Mesendoderm (in vitro differentiated cells): Measurements from ENCODE around the gene ADAM12.
A peak's percentile ranks its signal among the peaks of the same experiment; 100 is the strongest.
"Not testable (repeated sequence)": the region's sequence is repeated elsewhere in the genome, so short reads cannot be mapped to it uniquely, and the experiment has no call there.

Experiments
- DNase-seq: peaks from one replicate; pipeline ENCODE4 v3.0.0; 2013
- H2AK5ac ChIP-seq: 2 replicates; pipeline ENCODE4 v1.6.1; 2013; ENCODE audit warnings: low read length, inconsistent platforms
- H2BK120ac ChIP-seq: 2 replicates; pipeline ENCODE4 v1.6.1; 2013; ENCODE audit warnings: low read depth, mild to moderate bottlenecking, low read length, moderate library complexity, mixed read lengths
- H2BK15ac ChIP-seq: replicated peaks from 2 replicates; pipeline ENCODE4 v1.6.1; 2013; ENCODE audit warnings: low read depth, mild to moderate bottlenecking, moderate library complexity
- H2BK5ac ChIP-seq: 2 replicates; pipeline ENCODE4 v1.6.1; 2013; ENCODE audit warnings: low read length, inconsistent platforms
- H3K18ac ChIP-seq: 2 replicates; pipeline ENCODE4 v1.6.1; 2013; ENCODE audit warnings: mild to moderate bottlenecking, low read length, mixed read lengths
- H3K23ac ChIP-seq: one replicate; pipeline ENCODE4 v1.6.1; 2013; ENCODE audit warnings: low read length
- H3K27ac ChIP-seq: 2 replicates; pipeline ENCODE4 v1.5.1; 2013; ENCODE audit warnings: low read depth, mild to moderate bottlenecking, inconsistent platforms, low read length, moderate library complexity
- H3K27me3 ChIP-seq: 2 replicates; pipeline ENCODE4 v1.6.1; 2013; ENCODE audit warnings: low read length, control low read depth, mild to moderate bottlenecking, inconsistent platforms; ENCODE audit not compliant: insufficient read depth, poor library complexity
- H3K36me3 ChIP-seq: 2 replicates; pipeline ENCODE4 v1.6.1; 2013; ENCODE audit warnings: low read length, inconsistent platforms; ENCODE audit not compliant: control insufficient read depth, insufficient read depth
- H3K4ac ChIP-seq: one replicate; pipeline ENCODE4 v1.6.1; 2013; ENCODE audit warnings: low read depth, mild to moderate bottlenecking, low read length, moderate library complexity
- H3K4me1 ChIP-seq: 2 replicates; pipeline ENCODE4 v1.6.1; 2013; ENCODE audit warnings: low read depth, low read length, inconsistent platforms; ENCODE audit not compliant: control insufficient read depth
- H3K4me2 ChIP-seq: 2 replicates; pipeline ENCODE4 v1.6.1; 2013; ENCODE audit warnings: low read length
- H3K4me3 ChIP-seq: 2 replicates; pipeline ENCODE4 v1.5.1; 2013; ENCODE audit warnings: mild to moderate bottlenecking, low read length
- H3K56ac ChIP-seq: one replicate; pipeline ENCODE4 v1.6.1; 2013; ENCODE audit warnings: low read length
- H3K79me1 ChIP-seq: 2 replicates; pipeline ENCODE4 v1.6.1; 2013; ENCODE audit warnings: low read length, inconsistent platforms
- H3K79me2 ChIP-seq: 2 replicates; pipeline ENCODE4 v1.6.1; 2013; ENCODE audit warnings: mild to moderate bottlenecking, low read length; ENCODE audit not compliant: control insufficient read depth, insufficient read depth
- H3K9ac ChIP-seq: 2 replicates; pipeline ENCODE4 v1.6.1; 2013; ENCODE audit warnings: low read length, inconsistent platforms
- H4K5ac ChIP-seq: one replicate; pipeline ENCODE4 v1.6.1; 2013; ENCODE audit warnings: low read length
- H4K8ac ChIP-seq: one replicate; pipeline ENCODE4 v1.6.1; 2013; ENCODE audit warnings: low read depth, mild to moderate bottlenecking, control low read depth, low read length, moderate library complexity
- WGBS: extraction: QIAGEN DNeasy Blood & Tissue Kit; methylation state at CpG from one replicate; pipeline ENCODE4 v1.1.7; 2013; ENCODE audit warnings: low lambda C conversion rate, missing lambda C conversion rate; ENCODE audit not compliant: insufficient coverage; ENCODE audit errors: extremely low coverage; 5-methylcytosine and 5-hydroxymethylcytosine counted together

The ADAM12 gene

GRCh38 chr10:126387041-126387921 lies 996 bp downstream of the ADAM12 start:
- Histone ChIP-seq H3K27ac (no peak overlapping the region), H3K36me3 (no peaks in the 10 kb centered on the region), H3K4ac (no peak overlapping the region), H3K4me2 (peak overlapping the region; percentile 33), H3K18ac (peak overlapping the region; percentile 1), H2BK120ac (no peak overlapping the region), H3K4me3 (no peak overlapping the region), H2BK5ac (no peak overlapping the region), H3K27me3 (peaks cover 5% of the 10 kb centered on the region), H3K23ac (no peak overlapping the region), H4K5ac (no peak overlapping the region), H3K79me1 (no peaks in the 10 kb centered on the region), H2BK15ac (no peak overlapping the region), H3K56ac (no peak overlapping the region), H3K9ac (no peak overlapping the region), H2AK5ac (no peak overlapping the region), H4K8ac (no peak overlapping the region), H3K79me2 (no peaks in the 10 kb centered on the region), H3K4me1 (no peaks in the 10 kb centered on the region)
- DNase-seq = peak; percentile 70
- no CpG with 5 or more reads among the region's 50 CpGs for WGBS

DNA sequence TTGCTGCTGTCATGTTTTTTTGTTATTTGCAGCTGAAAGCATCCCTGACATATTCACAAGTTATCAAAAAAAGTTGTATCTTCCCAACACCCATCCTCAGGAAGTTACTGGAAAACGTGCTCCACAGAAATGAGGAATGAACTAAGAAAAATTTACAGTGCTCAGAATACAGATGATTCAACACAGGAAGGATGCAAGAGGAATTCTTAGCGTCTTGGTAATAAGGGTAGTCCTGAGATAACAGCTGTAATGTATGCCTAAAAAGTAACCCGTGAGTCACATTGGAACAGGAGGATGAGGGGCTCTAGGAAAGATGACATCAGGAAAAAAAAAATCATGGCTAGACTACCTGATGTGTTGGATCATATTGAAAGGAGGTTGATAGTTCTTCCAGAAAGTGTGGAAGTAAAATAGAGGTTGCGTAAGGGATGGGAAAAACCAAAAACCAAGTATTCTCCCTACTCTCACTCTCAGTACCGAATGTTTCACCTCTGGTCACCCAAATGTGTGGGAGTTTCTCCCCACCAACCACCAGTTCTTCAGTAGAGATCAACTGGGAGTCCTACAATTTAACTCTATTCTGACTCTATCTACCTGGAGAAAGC lies 3.9 kb downstream of the ADAM12 start:
- Histone ChIP-seq H3K4me1 (no peaks in the 10 kb centered on the region), H3K36me3 (no peaks in the 10 kb centered on the region), H2AK5ac (no peak overlapping the region), H3K79me1 (no peaks in the 10 kb centered on the region), H3K27ac (no peak overlapping the region), H3K9ac (no peak overlapping the region), H2BK5ac (no peak overlapping the region), H2BK15ac (no peak overlapping the region), H3K4me2 (no peak overlapping the region), H3K27me3 (peaks cover 5% of the 10 kb centered on the region), H4K8ac (no peak overlapping the region), H3K18ac (no peak overlapping the region), H3K4ac (no peak overlapping the region), H3K56ac (no peak overlapping the region), H3K23ac (no peak overlapping the region), H4K5ac (no peak overlapping the region), H3K4me3 (no peak overlapping the region), H3K79me2 (no peaks in the 10 kb centered on the region), H2BK120ac (no peak overlapping the region)
- WGBS = no CpG with 5 or more reads among the region's 5 CpGs
- DNase-seq = no peak

- Histone ChIP-seq H3K4me2 (no peak overlapping the region), H3K4me3 (no peak overlapping the region), H2BK120ac (no peak overlapping the region), H3K4me1 (no peaks in the 10 kb centered on the region), H3K4ac (no peak overlapping the region), H2AK5ac (no peak overlapping the region), H3K27me3 (no peaks in the 10 kb centered on the region), H3K36me3 (no peaks in the 10 kb centered on the region), H2BK15ac (no peak overlapping the region), H4K8ac (no peak overlapping the region), H3K79me2 (no peaks in the 10 kb centered on the region), H3K23ac (no peak overlapping the region), H4K5ac (no peak overlapping the region), H3K79me1 (no peaks in the 10 kb centered on the region), H2BK5ac (no peak overlapping the region), H3K27ac (no peak overlapping the region), H3K56ac (no peak overlapping the region), H3K9ac (no peak overlapping the region), H3K18ac (no peak overlapping the region)
- DNase-seq = no peak
- no CpG with 5 or more reads among the region's 7 CpGs for WGBS
Observed at GRCh38 chr10:126380352-126381076, 7.8 kb downstream of the ADAM12 start.

- H3K9ac ChIP-seq, H4K8ac ChIP-seq, H3K4me3 ChIP-seq, H4K5ac ChIP-seq, H3K27me3 ChIP-seq, H3K79me2 ChIP-seq, H3K36me3 ChIP-seq, H3K4me2 ChIP-seq, H3K23ac ChIP-seq, H3K56ac ChIP-seq, H3K18ac ChIP-seq, H2BK5ac ChIP-seq, H2BK15ac ChIP-seq, H3K79me1 ChIP-seq, H2AK5ac ChIP-seq, H3K4me1 ChIP-seq, H3K4ac ChIP-seq, DNase-seq, H3K27ac ChIP-seq, H2BK120ac ChIP-seq: not testable (repeated sequence)
- WGBS = no CpG with 5 or more reads among the region's 3 CpGs
Observed at GRCh38 chr10:126379166-126379565, 9.1 kb downstream of the ADAM12 start.

GRCh38 chr10:126376956-126377355 lies 11.3 kb downstream of the ADAM12 start:
- Histone ChIP-seq H3K36me3 (no peaks in the 10 kb centered on the region), H2AK5ac (no peak overlapping the region), H2BK5ac (no peak overlapping the region), H2BK15ac (no peak overlapping the region), H3K9ac (no peak overlapping the region), H3K79me2 (no peaks in the 10 kb centered on the region), H3K18ac (no peak overlapping the region), H3K79me1 (no peaks in the 10 kb centered on the region), H3K4me2 (no peak overlapping the region), H3K4ac (no peak overlapping the region), H4K5ac (no peak overlapping the region), H3K27ac (no peak overlapping the region), H3K56ac (no peak overlapping the region), H2BK120ac (no peak overlapping the region), H3K27me3 (no peaks in the 10 kb centered on the region), H3K23ac (no peak overlapping the region), H4K8ac (no peak overlapping the region), H3K4me3 (no peak overlapping the region), H3K4me1 (no peaks in the 10 kb centered on the region)
- no peak for DNase-seq
- WGBS = no CpG with 5 or more reads among the region's 2 CpGs
